ENCODE measurements around the gene DMRTB1. TPM values are rescaled to one million over a fixed set of nuclear protein-coding genes. Genes with fewer than 3 reads are reported as not detected.

Gene DMRTB1
- total and polyA plus RNA-seq, 3 donors from 2014 or later: 44.5 to 107 (median 51.8) TPM

- intact Hi-C loops (cut with DNase I; ENCODE audit: low total_unique reads): no loop called here
- peaks cover 12% of the 10 kb centered on the region for H3K4me1 ChIP-seq
- no peak overlapping the region for H3K4me3 ChIP-seq
- no peak for DNase-seq
- 96% methylated on average over 7 of the region's 7 CpGs for WGBS, 2 donors
- H3K36me3 ChIP-seq (ENCODE audit: low read depth, missing control alignments): no peaks in the 10 kb centered on the region
- H3K27me3 ChIP-seq: no peaks in the 10 kb centered on the region
- H3K9me3 ChIP-seq: no peaks in the 10 kb centered on the region
- H3K27ac ChIP-seq: no peak overlapping the region
- no peak for TF ChIP-seq CTCF (IDR thresholded peaks at IDR 0.05)
- TF ChIP-seq POLR2A (IDR thresholded peaks at IDR 0.05): no peak
Observed at GRCh38 chr1:53516181-53516580, 57.0 kb downstream of the DMRTB1 start.

Other genes with a start within 250 kb of the DMRTB1 start
- 10 to 100 TPM; 55.0 to 55.4 TPM for gene CZIB, start 238.8 kb upstream of the DMRTB1 start, total RNA-seq
- 97.2 TPM for gene CZIB, start 238.8 kb upstream of the DMRTB1 start, polyA plus RNA-seq (ENCODE audit: insufficient read depth, low read depth, low replicate concordance)
- 10 to 100 TPM; 32.0 to 39.1 TPM for gene MAGOH, start 220.9 kb upstream of the DMRTB1 start, total RNA-seq
- 50.0 TPM for gene MAGOH, start 220.9 kb upstream of the DMRTB1 start, polyA plus RNA-seq (ENCODE audit: insufficient read depth, low read depth, low replicate concordance)
- gene LRP8, start 131.3 kb upstream of the DMRTB1 start, total RNA-seq: 100 to 1,000 TPM; 223 to 253 TPM
- 64.3 TPM for gene LRP8, start 131.3 kb upstream of the DMRTB1 start, polyA plus RNA-seq (ENCODE audit: insufficient read depth, low read depth, low replicate concordance)

Data from testis (tissue), 3 donors.